ENCODE measurements around the gene CNPPD1. TPM values are rescaled to one million over a fixed set of nuclear protein-coding genes. Genes with fewer than 3 reads are reported as not detected.

The CNPPD1 gene
- total RNA-seq, 4 donors from 2014 or later, result 50.6 to 82.0 (median 66.0) TPM

DNA sequence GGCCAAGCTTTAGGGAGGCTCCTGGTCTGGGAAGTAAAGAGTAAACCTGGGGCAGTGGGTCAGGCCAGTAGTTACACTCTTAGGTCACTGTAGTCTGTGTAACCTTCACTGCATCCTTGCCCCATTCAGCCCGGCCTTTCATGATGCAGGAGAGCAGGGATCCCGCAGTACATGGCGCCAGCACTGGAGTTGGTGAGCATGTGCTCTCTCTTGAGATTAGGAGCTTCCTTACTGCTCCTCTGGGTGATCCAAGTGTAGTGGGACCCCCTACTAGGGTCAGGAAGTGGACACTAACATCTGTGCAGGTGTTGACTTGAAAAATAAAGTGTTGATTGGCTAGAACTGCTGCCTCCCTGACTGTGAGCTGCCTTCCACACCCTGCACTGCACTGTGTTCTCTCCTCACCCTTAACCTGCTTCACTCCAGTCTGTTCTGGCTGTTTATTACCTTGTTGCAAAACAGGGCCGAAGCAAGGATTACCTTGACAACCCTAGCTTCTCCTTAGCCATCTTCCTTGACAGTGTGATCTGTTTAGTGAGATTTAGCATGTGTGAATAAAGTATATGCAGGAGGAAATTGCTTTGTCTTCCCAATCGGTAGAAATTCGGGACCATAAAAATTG, 6.5 kb upstream of the CNPPD1 start:
- Histone ChIP-seq H3K9me3 (no peaks in the 10 kb centered on the region), H3K4me1 (peaks cover 0 to 27% (median 15%) of the 10 kb centered on the region in 3 donors), H3K27ac (no peak overlapping the region), H3K27me3 (no peaks in the 10 kb centered on the region), H3K36me3 (peaks cover 0 to 67% of the 10 kb centered on the region in 2 donors), H3K4me3 (no peak overlapping the region)
- 78 to 97% methylated on average over 3 to 5 of the region's 6 CpGs for WGBS, 2 donors (ENCODE audit: low coverage in 1 of 2)
- TF ChIP-seq POLR2A (IDR thresholded peaks at IDR 0.05) (no peak), POLR2AphosphoS5 (IDR thresholded peaks at IDR 0.05) (no peak), EP300 (IDR thresholded peaks at IDR 0.05) (no peak)
- TF ChIP-seq, protein P1, sequence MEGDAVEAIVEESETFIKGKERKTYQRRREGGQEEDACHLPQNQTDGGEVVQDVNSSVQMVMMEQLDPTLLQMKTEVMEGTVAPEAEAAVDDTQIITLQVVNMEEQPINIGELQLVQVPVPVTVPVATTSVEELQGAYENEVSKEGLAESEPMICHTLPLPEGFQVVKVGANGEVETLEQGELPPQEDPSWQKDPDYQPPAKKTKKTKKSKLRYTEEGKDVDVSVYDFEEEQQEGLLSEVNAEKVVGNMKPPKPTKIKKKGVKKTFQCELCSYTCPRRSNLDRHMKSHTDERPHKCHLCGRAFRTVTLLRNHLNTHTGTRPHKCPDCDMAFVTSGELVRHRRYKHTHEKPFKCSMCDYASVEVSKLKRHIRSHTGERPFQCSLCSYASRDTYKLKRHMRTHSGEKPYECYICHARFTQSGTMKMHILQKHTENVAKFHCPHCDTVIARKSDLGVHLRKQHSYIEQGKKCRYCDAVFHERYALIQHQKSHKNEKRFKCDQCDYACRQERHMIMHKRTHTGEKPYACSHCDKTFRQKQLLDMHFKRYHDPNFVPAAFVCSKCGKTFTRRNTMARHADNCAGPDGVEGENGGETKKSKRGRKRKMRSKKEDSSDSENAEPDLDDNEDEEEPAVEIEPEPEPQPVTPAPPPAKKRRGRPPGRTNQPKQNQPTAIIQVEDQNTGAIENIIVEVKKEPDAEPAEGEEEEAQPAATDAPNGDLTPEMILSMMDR (IDR thresholded peaks at IDR 0.05), result no peak
- ATAC-seq, result no peak

DNA sequence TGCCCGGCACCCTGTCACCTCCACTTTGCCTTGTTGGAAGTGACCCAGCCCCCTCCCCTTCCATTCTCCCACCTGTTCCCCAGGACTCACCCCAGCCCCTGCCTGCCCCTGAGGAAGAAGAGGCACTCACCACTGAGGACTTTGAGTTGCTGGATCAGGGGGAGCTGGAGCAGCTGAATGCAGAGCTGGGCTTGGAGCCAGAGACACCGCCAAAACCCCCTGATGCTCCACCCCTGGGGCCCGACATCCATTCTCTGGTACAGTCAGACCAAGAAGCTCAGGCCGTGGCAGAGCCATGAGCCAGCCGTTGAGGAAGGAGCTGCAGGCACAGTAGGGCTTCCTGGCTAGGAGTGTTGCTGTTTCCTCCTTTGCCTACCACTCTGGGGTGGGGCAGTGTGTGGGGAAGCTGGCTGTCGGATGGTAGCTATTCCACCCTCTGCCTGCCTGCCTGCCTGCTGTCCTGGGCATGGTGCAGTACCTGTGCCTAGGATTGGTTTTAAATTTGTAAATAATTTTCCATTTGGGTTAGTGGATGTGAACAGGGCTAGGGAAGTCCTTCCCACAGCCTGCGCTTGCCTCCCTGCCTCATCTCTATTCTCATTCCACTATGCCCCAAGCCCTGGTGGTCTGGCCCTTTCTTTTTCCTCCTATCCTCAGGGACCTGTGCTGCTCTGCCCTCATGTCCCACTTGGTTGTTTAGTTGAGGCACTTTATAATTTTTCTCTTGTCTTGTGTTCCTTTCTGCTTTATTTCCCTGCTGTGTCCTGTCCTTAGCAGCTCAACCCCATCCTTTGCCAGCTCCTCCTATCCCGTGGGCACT, 5.8 kb upstream of the CNPPD1 start:
- peaks cover 0 to 28% (median 15%) of the 10 kb centered on the region in 3 donors for H3K4me1 ChIP-seq
- no peaks in the 10 kb centered on the region for H3K27me3 ChIP-seq
- ATAC-seq, result no peak
- no peak overlapping the region for H3K4me3 ChIP-seq
- 86 to 100% methylated on average over 1 to 2 of the region's 8 CpGs for WGBS, 2 donors (ENCODE audit: low coverage in 1 of 2)
- peaks cover 0 to 67% of the 10 kb centered on the region in 2 donors for H3K36me3 ChIP-seq
- no peak for TF ChIP-seq EP300 (IDR thresholded peaks at IDR 0.05)
- TF ChIP-seq POLR2AphosphoS5 (IDR thresholded peaks at IDR 0.05), result no peak
- TF ChIP-seq, protein P1 (IDR thresholded peaks at IDR 0.05), result no peak
- TF ChIP-seq POLR2A (IDR thresholded peaks at IDR 0.05), result no peak
- H3K9me3 ChIP-seq, result no peaks in the 10 kb centered on the region
- no peak overlapping the region for H3K27ac ChIP-seq

DNA sequence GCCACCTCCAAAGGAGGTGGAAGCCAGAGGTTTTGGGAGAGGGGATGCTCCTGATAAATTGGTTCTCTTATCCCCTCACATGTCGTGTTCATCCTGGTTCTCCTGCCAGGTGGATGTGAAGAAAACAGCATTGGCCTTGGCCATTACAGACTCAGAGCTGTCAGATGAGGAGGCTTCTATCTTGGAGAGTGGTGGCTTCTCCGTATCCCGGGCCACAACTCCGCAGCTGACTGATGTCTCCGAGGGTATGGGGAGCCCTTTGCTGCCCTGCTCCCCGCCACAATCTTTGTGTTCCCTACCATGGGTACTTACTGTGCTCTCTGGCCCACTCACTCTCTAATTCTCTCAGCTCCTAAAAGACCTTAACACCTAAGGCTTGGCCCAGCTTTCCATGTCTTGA, 4.8 kb upstream of the CNPPD1 start:
- peaks cover 0 to 67% of the 10 kb centered on the region in 2 donors for H3K36me3 ChIP-seq

DNA sequence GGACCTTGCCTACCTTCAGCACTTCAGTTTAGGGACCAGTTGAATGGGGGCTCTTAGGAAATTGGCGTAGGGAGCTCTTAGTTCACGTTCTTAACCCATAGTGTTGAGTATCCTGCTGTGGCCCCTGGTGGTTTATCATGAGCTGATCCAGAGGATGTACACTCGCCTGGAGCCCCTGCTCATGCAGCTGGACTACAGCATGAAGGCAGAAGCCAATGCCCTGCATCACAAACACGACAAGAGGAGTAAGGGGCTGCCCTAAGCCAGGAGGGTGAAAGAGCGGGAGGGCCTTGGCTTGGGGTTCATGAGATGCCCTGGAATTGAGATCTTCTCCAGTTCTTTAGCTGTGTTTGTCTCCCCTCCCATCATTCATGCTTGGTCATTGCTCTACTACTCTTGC, 4.2 kb upstream of the CNPPD1 start:
- no peak overlapping the region for H3K4me3 ChIP-seq
- no peaks in the 10 kb centered on the region for H3K27me3 ChIP-seq
- no peaks in the 10 kb centered on the region for H3K9me3 ChIP-seq
- H3K4me1 ChIP-seq, result peaks cover 0 to 35% (median 15%) of the 10 kb centered on the region in 3 donors
- H3K27ac ChIP-seq, result no peak overlapping the region
- peaks cover 0 to 64% of the 10 kb centered on the region in 2 donors for H3K36me3 ChIP-seq
- WGBS, 2 donors (ENCODE audit: low coverage in 1 of 2), result 100% methylated on average over 1 of the region's 5 CpGs
- no peak for ATAC-seq
- TF ChIP-seq POLR2A (IDR thresholded peaks at IDR 0.05), result no peak
- TF ChIP-seq EP300 (IDR thresholded peaks at IDR 0.05), result no peak
- TF ChIP-seq POLR2AphosphoS5 (IDR thresholded peaks at IDR 0.05), result no peak
- TF ChIP-seq, protein P1 (IDR thresholded peaks at IDR 0.05), result no peak

More for the DNA sequence above, 4.8 kb upstream of the CNPPD1 start:
- Histone ChIP-seq H3K9me3 (no peaks in the 10 kb centered on the region), H3K4me3 (no peak overlapping the region), H3K27ac (no peak overlapping the region), H3K4me1 (peaks cover 0 to 31% (median 15%) of the 10 kb centered on the region in 3 donors), H3K27me3 (no peaks in the 10 kb centered on the region)
- no peak for TF ChIP-seq EP300 (IDR thresholded peaks at IDR 0.05)
- no peak for TF ChIP-seq POLR2AphosphoS5 (IDR thresholded peaks at IDR 0.05)
- no peak for TF ChIP-seq POLR2A (IDR thresholded peaks at IDR 0.05)
- TF ChIP-seq, protein P1 (IDR thresholded peaks at IDR 0.05), result no peak
- WGBS, 2 donors (ENCODE audit: low coverage in 1 of 2), result 93% methylated on average over 5 of the region's 6 CpGs; no CpG with 5 or more reads in 1 of the 2 donors
- no peak for ATAC-seq
